ENCODE results near the gene ATPAF1.

Gene ATPAF1

DNA sequence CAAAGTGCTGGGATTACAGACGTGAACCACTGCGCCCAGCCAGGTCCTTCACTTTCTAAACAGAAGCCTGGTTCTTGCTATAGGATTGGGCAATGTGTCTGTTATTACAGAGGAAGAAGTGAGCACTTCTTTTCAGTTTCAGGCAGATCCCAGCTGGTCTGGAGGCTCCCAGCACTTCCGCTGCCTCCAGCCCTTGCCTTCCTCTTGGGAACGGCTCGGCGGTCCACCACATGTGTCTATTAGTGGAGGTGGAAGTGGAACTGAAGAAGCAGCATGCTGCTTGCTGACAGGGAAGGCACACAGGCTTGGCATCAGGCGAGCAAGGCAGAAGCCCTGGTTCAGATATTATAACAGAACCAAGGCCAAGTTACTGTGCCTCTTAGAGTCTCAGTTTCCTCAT, 81.1 kb downstream of the ATPAF1 start:
- no peak for DNase-seq (ENCODE audit: low read depth)

- DNase-seq (ENCODE audit: low read depth): no peak
These were observed 82.7 kb downstream of the ATPAF1 start for GRCh38 chr1:46585312-46585938.

GRCh38 chr1:46583494-46583893, 84.7 kb downstream of the ATPAF1 start:
- no peak for DNase-seq (ENCODE audit: low read depth)

DNA sequence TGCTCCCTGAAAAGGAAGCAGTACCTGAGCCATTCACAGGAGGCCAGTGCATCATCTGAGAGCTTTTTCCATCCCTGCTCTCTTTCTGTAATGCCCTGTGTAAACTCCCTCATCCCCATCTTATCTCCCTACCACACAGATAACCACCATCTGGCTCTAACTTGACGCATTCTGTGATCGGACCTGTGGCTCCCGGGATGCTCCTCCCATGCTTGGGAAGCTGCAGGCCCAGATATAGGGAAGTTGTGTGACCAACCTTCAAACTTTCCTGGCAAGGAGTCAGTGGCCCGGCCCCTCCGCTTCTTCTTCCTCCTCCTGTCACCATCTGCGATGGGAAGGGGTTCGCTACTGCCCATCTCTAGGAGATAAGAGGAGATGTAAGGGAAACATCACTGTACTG, 85.2 kb downstream of the ATPAF1 start:
- DNase-seq (ENCODE audit: low read depth): no peak
